ENCODE data around the gene YY1.
"Not testable (repeated sequence)": the region's sequence is repeated elsewhere in the genome, so short reads cannot be mapped to it uniquely, and the experiment has no call there.

The YY1 gene

DNA sequence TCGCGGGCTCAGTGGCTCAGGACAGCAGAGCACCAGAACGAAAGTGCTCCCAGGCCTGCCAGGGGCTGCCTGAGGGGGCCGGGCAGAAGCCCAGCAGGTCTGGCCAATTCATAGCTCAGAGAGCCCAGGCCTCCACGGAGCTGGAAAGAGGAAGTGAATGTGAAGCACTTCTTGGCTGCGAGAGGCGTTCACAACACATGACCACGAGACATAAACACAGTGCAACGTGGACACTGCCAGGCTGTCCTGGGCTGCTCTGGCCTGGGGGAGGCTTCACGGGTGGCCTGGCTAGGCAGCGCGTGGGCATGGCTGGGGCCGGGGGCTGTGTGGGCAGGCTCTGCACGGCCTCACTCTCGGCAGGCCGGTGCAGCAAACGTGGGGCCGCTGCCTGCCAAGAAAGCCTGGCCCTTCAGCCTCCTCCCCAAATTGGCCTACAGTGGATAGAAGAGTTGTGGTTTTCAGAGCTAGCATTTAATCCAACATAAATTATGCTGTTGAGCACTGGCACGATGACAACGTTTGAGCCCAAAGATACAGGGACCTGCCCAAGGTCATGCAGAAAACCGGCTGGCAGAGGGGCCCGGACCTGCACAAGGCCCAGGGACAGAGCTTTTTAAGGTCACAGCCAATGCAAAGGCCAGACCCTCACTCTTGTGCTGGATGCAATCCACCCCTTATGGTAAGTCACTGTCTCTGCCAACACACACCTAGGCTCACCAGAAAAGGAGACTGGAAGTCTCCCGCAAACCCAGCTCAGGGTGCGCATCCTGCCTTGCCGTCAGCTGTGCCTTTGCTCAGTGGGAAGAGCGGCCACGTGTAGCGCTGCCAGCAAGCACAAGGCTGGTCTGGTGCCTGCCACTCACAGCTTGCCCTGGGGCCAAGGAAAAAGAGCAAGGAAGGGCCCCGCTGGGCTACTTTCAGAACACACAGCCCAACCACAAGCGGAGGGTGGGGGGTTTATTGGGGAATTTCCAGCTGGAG, 58.7 kb downstream of the YY1 start:
- no peak for FAIRE-seq

DNA sequence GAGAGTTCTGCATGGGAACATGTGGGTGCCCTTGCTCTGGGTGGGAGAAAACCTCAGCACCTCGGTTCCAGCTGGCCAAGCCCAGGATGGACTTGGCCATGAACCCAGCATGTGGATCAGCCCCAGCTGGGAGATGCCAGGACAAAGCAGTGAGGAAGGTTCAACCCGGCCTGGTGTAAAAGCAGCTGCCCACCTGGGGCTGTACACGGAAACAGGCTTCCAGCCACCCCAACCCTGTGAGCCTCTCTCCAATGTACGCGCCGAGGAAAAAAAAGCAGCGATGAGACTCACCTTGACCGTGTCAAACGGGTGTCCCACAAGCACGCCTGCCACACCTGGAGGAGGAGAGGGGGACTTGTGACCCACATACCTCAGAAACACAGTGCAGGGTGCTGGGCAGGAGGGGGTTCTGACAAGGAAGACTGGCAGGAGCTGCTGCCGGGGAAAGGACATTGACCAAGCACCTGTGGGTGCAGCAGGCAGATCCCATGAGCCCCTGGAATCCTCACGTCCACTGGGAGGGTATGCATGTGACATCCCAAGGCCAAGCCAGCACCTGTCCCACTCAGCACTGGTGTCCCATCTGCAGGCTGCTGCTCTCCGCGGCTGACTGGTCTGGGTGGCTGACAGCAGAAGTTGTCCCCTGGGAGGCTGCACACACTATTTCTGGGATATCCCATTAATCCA, 59.8 kb downstream of the YY1 start:
- no peak for FAIRE-seq

GRCh38 chr14:100299238-100299560, 60.3 kb downstream of the YY1 start:
- FAIRE-seq = no peak

GRCh38 chr14:100302616-100303015, 63.7 kb downstream of the YY1 start:
- FAIRE-seq = no peak

DNA sequence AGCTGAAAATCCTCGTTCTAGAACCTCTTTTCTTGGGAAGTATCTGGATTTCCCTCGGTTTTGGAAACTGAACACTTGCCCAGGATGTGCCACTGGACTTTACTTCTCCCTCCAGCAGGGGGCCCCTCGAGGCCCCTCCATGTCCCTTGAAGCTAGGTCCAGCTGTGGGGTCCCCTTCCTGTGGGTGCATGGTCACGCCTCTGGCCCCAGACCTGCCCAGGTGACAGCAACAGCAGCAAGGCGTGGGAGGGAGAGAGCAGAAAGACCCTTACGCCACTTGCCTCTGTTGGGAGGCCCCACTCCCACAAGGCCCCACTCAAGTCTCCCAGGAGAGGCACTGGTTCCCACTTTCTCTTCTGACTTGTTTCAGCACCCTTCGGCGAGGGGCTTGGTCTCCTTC, 64.2 kb downstream of the YY1 start:
- FAIRE-seq = no peak

- no peak for FAIRE-seq
These were observed 65.0 kb downstream of the YY1 start for GRCh38 chr14:100303925-100304324.

DNA sequence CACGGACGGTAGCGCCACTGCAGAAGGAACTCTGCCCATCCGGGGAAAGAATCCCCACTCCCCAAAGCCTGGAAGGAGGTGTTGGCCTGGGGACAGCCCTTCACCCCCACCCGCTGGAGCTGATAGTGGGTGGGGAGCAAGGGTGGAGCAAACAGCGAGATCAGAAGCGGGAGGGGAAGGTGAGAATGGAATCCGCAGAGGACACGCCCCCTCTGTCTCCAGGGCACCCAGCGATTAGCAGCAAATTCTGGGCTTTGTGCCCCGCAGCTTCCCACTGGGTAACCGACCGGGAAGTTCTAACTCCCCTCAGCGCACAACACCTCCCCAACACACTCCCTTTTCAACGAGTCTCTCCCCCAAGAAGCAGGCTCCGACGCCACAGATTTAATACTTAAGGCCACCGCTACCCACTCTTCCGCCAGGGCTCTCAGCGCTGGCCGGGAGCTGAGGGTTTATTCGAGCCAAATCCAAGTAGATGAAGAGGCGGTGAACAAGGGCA, 65.9 kb downstream of the YY1 start:
- FAIRE-seq = no peak

GRCh38 chr14:100305324-100306100, 66.6 kb downstream of the YY1 start:
- no peak for FAIRE-seq

DNA sequence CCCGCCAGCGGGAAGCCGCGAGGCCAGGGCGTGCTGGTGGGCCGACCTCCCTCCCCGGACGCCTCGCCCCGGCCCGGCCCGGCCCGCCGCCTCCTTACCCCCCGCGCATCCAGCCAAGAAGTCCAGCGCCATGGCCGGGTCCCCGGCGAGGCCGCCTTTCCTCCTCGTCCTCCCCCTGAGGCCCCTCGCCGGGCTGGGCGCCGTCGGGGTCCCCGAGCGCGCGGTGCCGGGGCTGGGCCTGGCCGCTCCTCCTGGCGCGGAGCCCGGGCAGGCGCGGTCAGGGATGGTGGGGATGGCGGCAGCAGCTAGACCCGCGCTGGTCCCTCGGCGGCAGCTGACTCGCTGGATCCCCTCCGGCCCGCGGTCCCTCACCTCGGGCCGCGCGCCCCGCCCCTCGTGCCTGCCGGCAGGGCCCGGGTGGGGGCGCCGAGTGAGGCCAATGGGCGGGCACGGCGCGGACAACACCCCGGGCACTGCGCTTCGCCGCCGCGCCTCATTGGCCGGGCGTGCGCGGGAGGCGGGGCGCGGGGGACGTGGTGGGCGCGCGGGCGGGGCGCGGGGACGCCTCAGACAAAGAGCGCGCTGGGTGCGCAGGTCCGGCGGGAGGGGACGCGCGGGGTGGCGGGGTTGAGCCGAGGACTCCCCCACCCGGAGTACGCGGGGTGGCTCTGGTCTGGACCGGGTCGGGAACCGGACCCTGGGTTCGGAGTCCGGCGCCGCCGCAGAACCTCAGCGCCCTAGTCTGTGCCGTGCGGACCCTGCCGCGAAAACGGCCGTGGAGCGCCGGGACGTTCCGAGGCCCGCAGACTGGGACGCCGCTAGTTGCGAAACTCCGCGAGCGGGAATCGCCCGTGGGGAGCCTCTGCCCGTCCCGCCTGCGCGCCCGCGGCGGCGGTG, 67.4 kb downstream of the YY1 start, which contains the start of gene SLC25A29:
SLC25A29 (minus strand) TSS at position 344 of the 897 bp plus-strand sequence; CDS start at position 132, 212 bp downstream.
- FAIRE-seq = no peak

DNA sequence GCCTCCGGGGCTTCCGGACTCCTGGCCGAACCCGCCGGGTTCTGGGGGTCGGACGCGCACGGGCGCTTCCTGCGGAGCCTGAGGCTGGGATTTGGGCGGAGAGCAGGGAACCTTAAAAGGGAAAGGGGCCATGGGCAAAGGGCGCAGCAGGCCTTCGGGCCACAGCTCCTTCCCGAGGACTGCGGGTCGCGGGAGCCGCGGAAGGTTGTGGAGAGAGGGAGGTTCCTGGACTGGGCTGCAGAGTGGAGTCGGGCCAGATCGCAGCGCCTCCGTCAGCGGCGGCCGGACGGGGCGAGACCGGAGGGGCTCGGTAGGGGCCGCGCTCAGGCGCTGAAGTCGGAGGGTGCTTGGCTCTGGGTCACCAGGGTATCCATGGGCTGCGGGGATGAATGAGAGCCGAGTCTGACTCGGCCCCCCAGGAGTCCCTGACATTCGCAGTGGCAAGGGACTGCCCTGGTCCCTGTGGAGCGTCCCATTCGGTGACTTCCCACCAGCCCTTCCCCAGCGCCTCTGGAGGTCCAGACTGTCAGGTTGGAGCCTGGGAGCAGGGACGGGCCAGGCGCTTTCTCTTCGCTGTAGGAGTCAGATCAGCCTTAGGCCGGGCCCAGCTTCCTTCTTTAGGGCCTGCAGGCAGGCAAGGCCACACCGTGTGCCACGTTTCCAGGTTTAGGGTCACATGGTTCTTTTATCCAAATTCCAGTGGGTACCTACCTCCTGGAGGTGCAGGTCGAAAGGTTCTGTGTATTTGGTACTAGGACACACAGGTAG, 68.2 kb downstream of the YY1 start:
- FAIRE-seq = no peak

DNA sequence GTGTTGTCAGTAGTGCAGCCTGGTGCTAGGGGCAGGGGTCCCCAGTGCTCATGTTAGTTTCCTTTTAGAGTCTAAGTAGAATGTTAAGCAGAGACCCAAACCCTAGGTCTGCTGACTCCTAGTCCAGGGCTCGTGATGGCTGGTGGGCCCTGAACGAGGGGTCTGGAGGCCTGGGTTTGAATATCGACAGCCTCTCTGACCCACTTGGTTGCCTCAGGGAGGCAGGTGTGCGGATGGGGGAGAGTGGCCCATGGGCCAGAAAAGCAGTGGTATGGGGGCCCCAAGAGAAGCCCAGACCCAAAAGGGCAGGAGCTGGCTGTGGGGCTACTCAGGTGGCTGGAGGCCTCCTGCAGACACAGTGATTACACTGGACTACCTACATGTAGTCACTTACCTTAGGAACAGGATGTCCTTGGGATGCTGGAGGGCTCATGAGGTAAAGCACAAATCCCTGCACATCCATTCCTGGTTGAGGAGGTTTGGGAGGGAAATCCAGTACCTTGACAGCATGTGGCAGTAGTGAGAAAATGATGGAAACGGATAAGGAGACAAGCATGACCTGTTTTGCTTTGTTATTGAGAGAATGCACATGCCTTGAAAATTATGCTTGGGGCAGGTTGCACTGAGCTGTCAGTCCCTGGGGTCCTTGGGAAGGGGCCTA, 69.0 kb downstream of the YY1 start:
- FAIRE-seq = no peak

GRCh38 chr14:100308427-100308792, 69.5 kb downstream of the YY1 start:
- not testable (repeated sequence) for FAIRE-seq

DNA sequence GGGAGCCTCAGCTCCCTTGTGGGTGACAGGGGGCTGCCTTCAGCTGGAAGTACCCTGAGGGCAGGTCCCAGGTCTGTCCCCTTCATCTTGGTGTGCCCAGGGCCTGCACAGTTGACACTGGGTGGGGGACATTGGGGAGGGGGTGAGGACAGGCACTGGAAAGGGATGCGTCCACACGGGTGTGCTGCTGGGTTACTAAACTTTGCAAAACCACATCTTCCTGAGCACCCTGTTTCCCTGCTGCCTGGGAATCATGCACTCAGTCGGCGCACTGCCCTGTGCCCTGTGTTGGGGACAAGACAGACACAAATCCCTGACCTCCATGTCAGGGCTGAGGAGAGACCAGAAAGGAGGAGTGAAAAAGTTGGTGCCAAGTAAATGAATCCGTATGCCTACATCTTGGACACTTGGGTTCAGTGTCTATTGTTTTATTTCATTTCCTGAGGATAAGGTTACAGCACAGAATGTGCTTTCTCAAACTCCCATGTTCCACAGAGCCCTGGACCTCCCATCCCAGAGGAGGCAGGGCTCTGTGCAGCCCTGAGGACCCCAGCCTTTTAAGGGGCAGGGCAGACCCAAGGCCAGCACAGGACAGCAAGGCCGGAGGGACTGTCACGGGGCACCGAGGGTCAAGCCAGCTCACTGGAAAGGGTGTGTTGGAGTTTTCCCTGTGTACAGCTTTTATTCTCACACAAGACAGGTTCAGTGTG, 70.2 kb downstream of the YY1 start:
- no peak for FAIRE-seq

DNA sequence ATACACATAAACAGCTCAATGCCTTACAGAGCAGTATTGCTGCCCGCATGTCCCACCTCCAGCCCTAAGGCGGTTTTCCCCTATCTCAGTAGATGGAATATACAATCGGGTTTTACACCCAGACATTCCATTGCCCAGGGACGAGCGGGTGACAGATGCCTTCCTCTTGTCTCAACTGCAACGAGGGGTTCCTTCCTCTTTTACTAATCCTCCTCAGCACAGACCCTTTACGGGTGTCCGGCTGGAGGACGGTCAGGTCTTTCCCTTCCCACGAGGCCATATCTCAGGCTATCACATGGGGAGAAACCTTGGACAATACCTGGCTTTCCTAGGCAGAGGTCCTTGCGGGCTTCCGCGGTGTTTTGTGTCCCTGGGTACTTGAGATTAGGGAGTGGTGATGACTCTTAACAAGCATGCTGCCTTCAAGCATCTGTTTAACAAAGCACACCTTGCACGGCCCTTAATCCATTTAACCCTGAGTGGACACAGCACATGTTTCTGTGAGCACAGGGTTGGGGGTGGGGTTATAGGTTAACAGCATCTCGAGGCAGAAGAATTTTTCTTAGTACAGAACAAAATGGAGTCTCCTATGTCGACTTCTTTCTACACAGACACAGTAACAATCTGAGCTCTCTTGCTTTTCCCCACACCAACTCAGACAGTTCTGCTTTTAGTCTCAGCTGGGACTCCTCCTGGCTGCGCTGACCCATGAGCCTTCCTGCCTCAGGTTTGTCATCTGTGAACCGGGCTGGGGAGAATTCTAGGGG, 73.3 kb downstream of the YY1 start:
- not testable (repeated sequence) for FAIRE-seq

DNA sequence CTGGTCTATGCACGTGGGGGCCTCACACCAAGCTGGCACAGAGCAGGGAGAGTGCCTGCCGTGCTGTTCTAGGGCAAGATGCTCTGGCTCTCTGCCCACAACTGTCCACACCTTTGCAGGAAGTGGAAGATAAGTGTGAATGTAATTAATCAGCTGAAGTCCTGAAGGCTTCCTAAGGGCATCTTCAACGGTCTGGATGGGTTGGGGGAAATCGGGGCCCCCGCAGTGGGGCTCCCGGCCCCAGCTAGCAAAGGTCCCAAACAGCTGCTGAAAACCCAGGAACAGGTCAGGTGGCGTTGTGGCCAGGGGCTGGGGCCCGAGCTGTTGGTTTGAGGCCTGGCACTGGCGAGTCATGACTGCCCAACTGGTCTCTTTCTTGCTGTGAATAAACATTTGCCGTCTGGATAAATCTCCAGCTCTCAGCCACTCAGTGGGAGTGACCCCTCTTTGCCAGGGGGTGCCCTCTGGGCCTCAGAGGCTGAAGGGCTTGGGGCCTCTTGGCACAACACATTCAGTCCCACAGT, 74.0 kb downstream of the YY1 start:
- no peak for FAIRE-seq

DNA sequence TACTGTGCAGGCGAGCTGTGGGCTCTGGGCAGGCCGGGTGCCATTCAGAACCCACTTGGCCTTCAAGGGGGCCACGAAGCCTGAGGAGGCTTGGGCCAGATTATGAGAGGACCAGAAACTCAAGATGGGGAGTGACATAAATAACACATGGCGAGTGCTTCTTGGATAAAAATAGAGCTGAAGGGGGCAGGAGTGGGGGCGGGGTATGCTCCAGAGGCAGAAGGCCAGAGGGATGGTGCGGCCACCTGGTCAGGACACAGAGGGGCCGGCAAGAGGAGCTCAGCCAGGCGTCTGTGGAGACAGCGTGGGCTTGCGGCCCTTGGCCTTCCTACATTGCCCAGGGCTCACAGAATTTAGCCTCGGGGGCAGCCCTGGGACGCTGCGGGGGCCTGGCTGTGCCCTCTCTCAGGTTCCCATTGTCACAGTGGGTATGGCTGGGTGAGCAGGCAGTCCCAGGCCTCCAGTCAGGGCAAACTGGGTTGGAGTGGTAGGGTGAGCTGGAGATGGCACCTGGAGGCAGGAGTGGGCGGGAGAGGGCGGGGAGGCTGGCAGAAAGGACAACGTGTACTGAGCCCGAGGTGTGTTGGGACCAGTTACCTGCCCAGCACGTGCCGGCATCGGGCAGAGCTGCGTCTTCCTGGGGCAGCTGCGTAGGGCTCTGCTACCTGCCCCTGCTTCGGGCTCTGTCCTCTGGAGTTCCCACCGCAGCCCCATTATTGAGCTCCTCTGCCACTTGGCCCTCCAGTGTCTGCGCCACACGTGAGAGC, 74.7 kb downstream of the YY1 start:
- FAIRE-seq = no peak

- FAIRE-seq = no peak
These were observed 75.8 kb downstream of the YY1 start for GRCh38 chr14:100314724-100315123.

DNA sequence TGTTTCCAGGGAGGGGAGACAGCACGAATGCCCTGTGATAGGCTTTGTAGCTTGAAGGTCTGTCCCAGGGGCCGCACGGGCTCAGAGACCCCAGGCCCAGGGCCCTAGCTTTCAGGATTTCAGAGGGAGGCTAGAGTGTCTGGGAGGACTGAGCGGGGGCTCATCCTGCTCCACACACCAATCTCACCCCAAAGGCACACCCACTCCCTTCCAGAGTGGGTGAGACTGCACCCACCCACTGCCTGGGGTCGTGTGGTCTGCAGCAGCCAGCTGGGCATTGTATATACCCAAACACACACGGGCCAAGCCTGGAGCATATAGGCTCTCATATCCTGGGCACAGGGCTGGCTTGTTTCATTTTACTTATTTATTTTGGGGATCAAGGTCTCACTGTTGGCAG, 78.4 kb downstream of the YY1 start:
- FAIRE-seq = no peak
